IMR-90 (cell line): ENCODE results near the gene IRAG1. TPM values are rescaled to one million over a fixed set of nuclear protein-coding genes. Genes with fewer than 3 reads are reported as not detected.

ENCODE experiments used
- CTCF ChIP-seq: conservative IDR thresholded peaks from 2 replicates; pipeline ENCODE4 v1.5.1; 2012; ENCODE audit warnings: mild to moderate bottlenecking, low read depth, low read length, improper control_type of control experiment
- FOS ChIP-seq: fragments of 150-350 bp; IDR thresholded peaks from 2 replicates; pipeline ENCODE4 v1.6.1; 2016; ENCODE audit warnings: low read depth, low read length
- polyA plus RNA-seq, 3 experiments: library from polyadenylated mRNA; depleted of rRNA; stranded (reverse); fragments of >200 nt; gene quantifications; 2 replicates each; pipeline ENCODE4 v1.2.3, GENCODE V29; 2012; ENCODE audit warnings: low replicate concordance in 1 of 3
- total RNA-seq: library from RNA; depleted of rRNA; stranded (reverse); fragments of >200 nt; gene quantifications from 2 replicates; pipeline ENCODE4 v1.2.3, GENCODE V29; 2012

Gene IRAG1
- total and polyA plus RNA-seq, 2 of the 4 experiments (the other 2 are of a cell fraction) = 19.4 to 25.8 TPM

GRCh38 chr11:10658621-10659338, 34.8 kb downstream of the IRAG1 start (continued):
- TF ChIP-seq CTCF = no peak
- TF ChIP-seq FOS = no peak
